ENCODE results near the gene KCNJ5. TPM values are rescaled to one million over a fixed set of nuclear protein-coding genes. Genes with fewer than 3 reads are reported as not detected.

Gene KCNJ5
- total and polyA plus RNA-seq, 2 of the 4 experiments (the other 2 are of a cell fraction): 0.07 to 0.18 TPM

GRCh38 chr11:128924104-128924503 lies 32.9 kb downstream of the KCNJ5 start:
- TF ChIP-seq BHLHE40 (IDR thresholded peaks at IDR 0.05; ENCODE audit: low read depth, low read length): no peak
- Histone ChIP-seq H3K23ac (ENCODE audit: low read depth, low read length) (no peak overlapping the region), H3K4me3 (ENCODE audit: insufficient read depth, low read depth, low read length) (no peak overlapping the region), H2BK20ac (ENCODE audit: low read depth, low read length) (no peak overlapping the region), H3K36me3 (ENCODE audit: control insufficient read depth, insufficient read depth, low read length) (no peaks in the 10 kb centered on the region), H2BK15ac (ENCODE audit: low read depth, low read length) (no peak overlapping the region), H2AFZ (replicated peaks; ENCODE audit: low read length, poor library complexity) (no peak overlapping the region), H2AK5ac (ENCODE audit: low read depth, low read length) (no peak overlapping the region), H3K9ac (ENCODE audit: low read depth, low read length) (no peak overlapping the region), H3K79me1 (ENCODE audit: low read depth in 1 of 2, low read length in 2 of 2) (no peaks in the 10 kb centered on the region), H4K91ac (ENCODE audit: insufficient read depth, low read depth, low read length) (no peak overlapping the region), H3K56ac (ENCODE audit: extremely low read depth, insufficient read depth, low read length) (no peak overlapping the region), H3K27ac (ENCODE audit: insufficient read depth, low read length) (no peak overlapping the region), H3K4me2 (ENCODE audit: low read depth, low read length) (no peak overlapping the region), H3K9me3 (ENCODE audit: control insufficient read depth, insufficient read depth, low read length) (no peaks in the 10 kb centered on the region), H4K8ac (ENCODE audit: low read depth in 2 of 2, low read length in 2 of 2) (no peak overlapping the region), H2BK120ac (ENCODE audit: low read depth, low read length) (no peak overlapping the region), H3K9me1 (ENCODE audit: insufficient read depth, low read length) (no peaks in the 10 kb centered on the region), H3K14ac (replicated peaks; ENCODE audit: low read depth, low read length) (no peak overlapping the region), H2BK5ac (ENCODE audit: low read depth, low read length, poor library complexity, severe bottlenecking) (no peak overlapping the region), H4K20me1 (ENCODE audit: insufficient read depth, low read length) (no peaks in the 10 kb centered on the region), H3K4me1 (ENCODE audit: control insufficient read depth, insufficient read depth, low read length) (no peaks in the 10 kb centered on the region), H2AK9ac (replicated peaks; ENCODE audit: low read depth, low read length, poor library complexity) (no peak overlapping the region), H3K27me3 (ENCODE audit: control insufficient read depth, insufficient read depth, low read length) (peaks cover 38% of the 10 kb centered on the region), H3K18ac (ENCODE audit: low read depth, low read length) (no peak overlapping the region), H3K4ac (ENCODE audit: low read depth, low read length) (no peak overlapping the region), H4K5ac (ENCODE audit: low read depth, low read length) (no peak overlapping the region)
- BruUV-seq (replicated peaks): no TSS peak
- no CpG with 5 or more reads among the region's 7 CpGs for WGBS, 2 experiments (ENCODE audit: extremely low coverage in 2 of 2, insufficient read length in 1 of 2)
- in situ Hi-C loops (cut with MboI; ENCODE audit: low sequenced_read_pairs) (no loop called here), dilution Hi-C loops (cut with HindIII; ENCODE audit: low sequenced_read_pairs, unreplicated experiment) (no loop called here), intact Hi-C loops (cut with micrococcal nuclease) (no loop called here)
- CTCF ChIA-PET: no interaction called here
- no peak for ATAC-seq (ENCODE audit: low read depth)
- DNase-seq: no peak
- POLR2A ChIA-PET (ENCODE audit: unreplicated experiment): no interaction called here
